ENCODE measurements around the gene NFAM1. TPM values are rescaled to one million over a fixed set of nuclear protein-coding genes. Genes with fewer than 3 reads are reported as not detected.

Gene NFAM1
- total RNA-seq, 6 donors from 2014 or later = 8.7 to 36.7 (median 15.9) TPM

DNA sequence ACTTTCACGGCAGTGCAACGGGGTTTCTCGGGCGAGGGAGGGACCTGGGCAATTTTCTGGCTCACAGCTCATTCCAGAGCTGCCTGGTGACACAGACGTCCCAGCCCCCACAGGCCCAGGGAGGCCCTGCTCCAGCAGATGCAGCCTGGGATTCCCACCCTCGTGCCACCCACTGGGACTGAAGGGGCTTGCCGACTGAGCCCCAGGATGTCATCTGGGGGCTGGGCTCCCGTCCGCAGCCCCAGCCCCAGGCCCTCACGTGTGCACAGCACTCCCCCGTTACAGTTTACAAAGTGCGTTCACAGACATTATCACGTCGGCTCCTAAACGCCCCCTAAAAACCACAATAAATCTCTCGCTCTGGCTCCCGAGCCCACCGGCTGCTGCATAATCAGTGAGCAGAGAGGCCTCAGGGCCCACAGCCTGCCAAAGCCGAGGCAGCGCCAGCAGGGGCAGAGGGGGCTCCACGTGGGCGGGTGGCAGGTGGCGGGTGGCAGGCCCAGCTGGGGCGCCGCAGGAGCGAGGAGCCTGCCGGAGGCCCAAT, 84.8 kb downstream of the NFAM1 start:
- WGBS, 2 donors = 69 to 76% methylated on average over 21 to 27 of the region's 27 CpGs
- DNase-seq (no peak), ATAC-seq (ENCODE audit: low FRiP score in 2 of 2) (no peak)

GRCh38 chr22:42346722-42347121, 85.5 kb downstream of the NFAM1 start:
- H3K27me3 ChIP-seq = peaks cover 0 to 3% (median 0%) of the 10 kb centered on the region in 4 donors
- no peaks in the 10 kb centered on the region for H3K9me3 ChIP-seq
- TF ChIP-seq EP300 (IDR thresholded peaks at IDR 0.05) (no peak), POLR2AphosphoS5 (IDR thresholded peaks at IDR 0.05) (no peak), POLR2A (IDR thresholded peaks at IDR 0.05) (no peak)
- TF ChIP-seq, protein P1, sequence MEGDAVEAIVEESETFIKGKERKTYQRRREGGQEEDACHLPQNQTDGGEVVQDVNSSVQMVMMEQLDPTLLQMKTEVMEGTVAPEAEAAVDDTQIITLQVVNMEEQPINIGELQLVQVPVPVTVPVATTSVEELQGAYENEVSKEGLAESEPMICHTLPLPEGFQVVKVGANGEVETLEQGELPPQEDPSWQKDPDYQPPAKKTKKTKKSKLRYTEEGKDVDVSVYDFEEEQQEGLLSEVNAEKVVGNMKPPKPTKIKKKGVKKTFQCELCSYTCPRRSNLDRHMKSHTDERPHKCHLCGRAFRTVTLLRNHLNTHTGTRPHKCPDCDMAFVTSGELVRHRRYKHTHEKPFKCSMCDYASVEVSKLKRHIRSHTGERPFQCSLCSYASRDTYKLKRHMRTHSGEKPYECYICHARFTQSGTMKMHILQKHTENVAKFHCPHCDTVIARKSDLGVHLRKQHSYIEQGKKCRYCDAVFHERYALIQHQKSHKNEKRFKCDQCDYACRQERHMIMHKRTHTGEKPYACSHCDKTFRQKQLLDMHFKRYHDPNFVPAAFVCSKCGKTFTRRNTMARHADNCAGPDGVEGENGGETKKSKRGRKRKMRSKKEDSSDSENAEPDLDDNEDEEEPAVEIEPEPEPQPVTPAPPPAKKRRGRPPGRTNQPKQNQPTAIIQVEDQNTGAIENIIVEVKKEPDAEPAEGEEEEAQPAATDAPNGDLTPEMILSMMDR (IDR thresholded peaks at IDR 0.05) = no peak
- WGBS, 2 donors = 78 to 88% methylated on average over 5 to 8 of the region's 8 CpGs
- ATAC-seq (ENCODE audit: low FRiP score in 2 of 2) (no peak), DNase-seq (no peak)
- H3K27ac ChIP-seq = no peak overlapping the region
- H3K36me3 ChIP-seq = no peaks in the 10 kb centered on the region
- no peak overlapping the region for H3K4me3 ChIP-seq
- H3K4me1 ChIP-seq = peaks cover 0 to 15% (median 2%) of the 10 kb centered on the region in 4 donors

More for the DNA sequence above, 84.8 kb downstream of the NFAM1 start:
- Histone ChIP-seq H3K9me3 (no peaks in the 10 kb centered on the region), H3K36me3 (no peaks in the 10 kb centered on the region), H3K4me3 (no peak overlapping the region), H3K27ac (no peak overlapping the region), H3K27me3 (peaks cover 0 to 3% (median 0%) of the 10 kb centered on the region in 4 donors), H3K4me1 (peaks cover 0 to 15% (median 2%) of the 10 kb centered on the region in 4 donors)
- TF ChIP-seq POLR2AphosphoS5 (IDR thresholded peaks at IDR 0.05) (no peak), POLR2A (IDR thresholded peaks at IDR 0.05) (no peak), EP300 (IDR thresholded peaks at IDR 0.05) (no peak)
- TF ChIP-seq, protein P1 (IDR thresholded peaks at IDR 0.05) = no peak

DNA sequence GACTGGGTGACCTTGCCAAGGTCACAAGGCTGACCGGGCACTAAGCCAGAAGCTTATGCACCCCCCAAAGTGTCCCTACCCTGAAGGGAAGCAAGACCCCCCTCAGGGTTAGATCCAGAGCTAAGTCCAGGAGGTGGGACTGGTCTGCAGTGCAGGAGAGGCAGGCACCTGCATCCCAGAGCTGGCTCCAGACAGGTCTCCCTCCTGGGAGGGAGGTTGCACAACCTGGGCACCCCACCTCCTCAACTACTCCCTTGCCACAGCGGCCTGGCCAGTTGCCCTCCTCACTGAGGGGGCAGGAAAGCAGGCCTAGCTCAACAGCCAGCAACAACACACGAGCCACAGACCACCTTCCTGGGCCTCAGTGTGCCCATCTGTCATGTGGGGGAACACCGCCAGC, 86.7 kb downstream of the NFAM1 start:
- H3K9me3 ChIP-seq = no peaks in the 10 kb centered on the region
- H3K27me3 ChIP-seq = peaks cover 0 to 3% (median 0%) of the 10 kb centered on the region in 4 donors
- H3K4me3 ChIP-seq = no peak overlapping the region
- peaks cover 0 to 24% (median 2%) of the 10 kb centered on the region in 4 donors for H3K4me1 ChIP-seq
- DNase-seq (no peak), ATAC-seq (ENCODE audit: low FRiP score in 2 of 2) (no peak)
- H3K36me3 ChIP-seq = no peaks in the 10 kb centered on the region
- 89 to 91% methylated on average over 3 to 4 of the region's 4 CpGs for WGBS, 2 donors
- no peak for TF ChIP-seq POLR2A (IDR thresholded peaks at IDR 0.05)
- no peak for TF ChIP-seq EP300 (IDR thresholded peaks at IDR 0.05)
- TF ChIP-seq, protein P1 (IDR thresholded peaks at IDR 0.05) = no peak
- no peak for TF ChIP-seq POLR2AphosphoS5 (IDR thresholded peaks at IDR 0.05)
- H3K27ac ChIP-seq = no peak overlapping the region

DNA sequence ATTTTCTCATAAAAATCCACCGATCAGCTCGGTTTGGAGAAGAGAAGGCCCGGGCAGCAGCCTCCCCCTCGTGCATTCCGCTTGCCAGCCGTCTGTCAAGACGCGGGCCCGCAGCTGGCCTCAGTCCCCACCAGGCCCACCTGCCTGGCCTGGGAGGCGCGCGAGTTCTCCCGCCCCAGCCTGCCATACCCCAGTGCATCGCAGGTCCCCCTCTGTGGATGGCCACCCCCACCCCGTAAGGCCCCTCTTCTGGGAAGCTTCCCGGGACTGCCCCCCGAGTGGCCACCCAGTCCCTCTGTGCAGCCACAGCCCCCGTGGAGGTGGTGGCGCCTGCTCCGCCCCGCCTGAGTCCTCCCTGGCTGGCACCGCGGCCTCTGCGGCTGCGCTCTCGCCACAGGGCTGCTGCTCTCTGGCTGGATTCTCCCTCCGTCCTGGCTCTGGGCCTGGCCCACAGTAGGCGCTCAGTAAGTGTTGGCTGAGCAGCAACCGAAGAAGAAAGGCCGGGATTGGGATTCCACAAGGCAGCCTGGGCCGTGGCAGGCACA, 87.8 kb downstream of the NFAM1 start:
- DNase-seq (peak; percentile 50 to 86), ATAC-seq (ENCODE audit: low FRiP score in 2 of 2) (peak in 1 of 2 donors; percentile 50)
- Histone ChIP-seq H3K27ac (peak overlapping the region; percentile 2 to 75 (median 36)), H3K4me1 (peaks cover 0 to 24% (median 2%) of the 10 kb centered on the region in 4 donors), H3K27me3 (peaks cover 0 to 3% (median 0%) of the 10 kb centered on the region in 4 donors), H3K36me3 (no peaks in the 10 kb centered on the region), H3K4me3 (peak overlapping the region in 3 of 4 donors; percentile 37 to 46 (median 39)), H3K9me3 (no peaks in the 10 kb centered on the region)
- peak in 1 of 4 donors; percentile 34 for TF ChIP-seq POLR2A (IDR thresholded peaks at IDR 0.05)
- TF ChIP-seq, protein P1 (IDR thresholded peaks at IDR 0.05) = no peak
- no peak for TF ChIP-seq POLR2AphosphoS5 (IDR thresholded peaks at IDR 0.05)
- TF ChIP-seq EP300 (IDR thresholded peaks at IDR 0.05) = no peak
- 44 to 61% methylated on average over 12 to 26 of the region's 31 CpGs for WGBS, 2 donors
